ENCODE measurements around the gene UIMC1.

DNA sequence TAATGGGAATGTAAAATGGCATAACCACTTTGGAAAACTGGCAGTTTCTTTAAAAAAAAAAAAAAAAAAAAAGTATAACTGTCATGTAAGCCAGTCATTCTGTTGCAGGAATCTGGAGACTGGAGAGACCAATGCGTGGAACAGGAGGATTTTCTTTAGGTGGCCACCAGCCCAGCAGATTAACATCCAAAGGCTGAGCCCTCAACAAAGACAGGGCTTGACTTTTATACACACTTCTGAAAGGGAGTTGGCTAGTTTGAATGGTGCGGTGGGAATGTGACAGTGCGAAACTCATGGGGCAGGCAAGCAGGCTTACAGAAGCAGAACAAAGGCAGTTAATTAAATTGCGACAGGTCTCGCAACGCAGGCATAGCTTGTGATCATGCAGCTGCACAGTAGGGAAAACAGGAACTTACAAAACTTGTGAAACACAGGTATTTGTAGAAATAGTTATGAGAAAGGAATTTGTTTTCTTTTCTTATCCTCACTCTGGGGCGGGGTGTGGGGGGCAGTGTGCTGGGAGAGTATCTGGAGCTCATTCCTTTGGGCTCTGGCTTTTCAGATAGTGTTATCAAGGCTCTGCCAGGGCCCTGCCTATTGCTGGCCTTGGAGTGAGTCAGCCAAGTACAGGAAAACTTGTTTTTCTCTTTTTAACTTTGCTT lies 12.0 kb downstream of the UIMC1 start:
- TF ChIP-seq, protein P1, sequence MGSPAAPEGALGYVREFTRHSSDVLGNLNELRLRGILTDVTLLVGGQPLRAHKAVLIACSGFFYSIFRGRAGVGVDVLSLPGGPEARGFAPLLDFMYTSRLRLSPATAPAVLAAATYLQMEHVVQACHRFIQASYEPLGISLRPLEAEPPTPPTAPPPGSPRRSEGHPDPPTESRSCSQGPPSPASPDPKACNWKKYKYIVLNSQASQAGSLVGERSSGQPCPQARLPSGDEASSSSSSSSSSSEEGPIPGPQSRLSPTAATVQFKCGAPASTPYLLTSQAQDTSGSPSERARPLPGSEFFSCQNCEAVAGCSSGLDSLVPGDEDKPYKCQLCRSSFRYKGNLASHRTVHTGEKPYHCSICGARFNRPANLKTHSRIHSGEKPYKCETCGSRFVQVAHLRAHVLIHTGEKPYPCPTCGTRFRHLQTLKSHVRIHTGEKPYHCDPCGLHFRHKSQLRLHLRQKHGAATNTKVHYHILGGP (tag by site-specific recombination; IDR thresholded peaks at IDR 0.05): no peak
- TF ChIP-seq, protein P2, sequence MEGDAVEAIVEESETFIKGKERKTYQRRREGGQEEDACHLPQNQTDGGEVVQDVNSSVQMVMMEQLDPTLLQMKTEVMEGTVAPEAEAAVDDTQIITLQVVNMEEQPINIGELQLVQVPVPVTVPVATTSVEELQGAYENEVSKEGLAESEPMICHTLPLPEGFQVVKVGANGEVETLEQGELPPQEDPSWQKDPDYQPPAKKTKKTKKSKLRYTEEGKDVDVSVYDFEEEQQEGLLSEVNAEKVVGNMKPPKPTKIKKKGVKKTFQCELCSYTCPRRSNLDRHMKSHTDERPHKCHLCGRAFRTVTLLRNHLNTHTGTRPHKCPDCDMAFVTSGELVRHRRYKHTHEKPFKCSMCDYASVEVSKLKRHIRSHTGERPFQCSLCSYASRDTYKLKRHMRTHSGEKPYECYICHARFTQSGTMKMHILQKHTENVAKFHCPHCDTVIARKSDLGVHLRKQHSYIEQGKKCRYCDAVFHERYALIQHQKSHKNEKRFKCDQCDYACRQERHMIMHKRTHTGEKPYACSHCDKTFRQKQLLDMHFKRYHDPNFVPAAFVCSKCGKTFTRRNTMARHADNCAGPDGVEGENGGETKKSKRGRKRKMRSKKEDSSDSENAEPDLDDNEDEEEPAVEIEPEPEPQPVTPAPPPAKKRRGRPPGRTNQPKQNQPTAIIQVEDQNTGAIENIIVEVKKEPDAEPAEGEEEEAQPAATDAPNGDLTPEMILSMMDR (tag by site-specific recombination; IDR thresholded peaks at IDR 0.05): no peak
- TF ChIP-seq ZNF274 (IDR thresholded peaks at IDR 0.05; ENCODE audit: low read length) (no peak), ZNF274 (tag by site-specific recombination; IDR thresholded peaks at IDR 0.05; ENCODE audit: borderline replicate concordance) (no peak), BCL11B (tag by site-specific recombination; IDR thresholded peaks at IDR 0.05; ENCODE audit: low read depth) (no peak), ZNF473 (tag by site-specific recombination; IDR thresholded peaks at IDR 0.05) (no peak), ZSCAN16 (tag by site-specific recombination; IDR thresholded peaks at IDR 0.05) (no peak), ZNF24 (tag by site-specific recombination; IDR thresholded peaks at IDR 0.05) (no peak), MYNN (tag by site-specific recombination; IDR thresholded peaks at IDR 0.05; ENCODE audit: borderline replicate concordance) (no peak)
- TF ChIP-seq, protein P3, sequence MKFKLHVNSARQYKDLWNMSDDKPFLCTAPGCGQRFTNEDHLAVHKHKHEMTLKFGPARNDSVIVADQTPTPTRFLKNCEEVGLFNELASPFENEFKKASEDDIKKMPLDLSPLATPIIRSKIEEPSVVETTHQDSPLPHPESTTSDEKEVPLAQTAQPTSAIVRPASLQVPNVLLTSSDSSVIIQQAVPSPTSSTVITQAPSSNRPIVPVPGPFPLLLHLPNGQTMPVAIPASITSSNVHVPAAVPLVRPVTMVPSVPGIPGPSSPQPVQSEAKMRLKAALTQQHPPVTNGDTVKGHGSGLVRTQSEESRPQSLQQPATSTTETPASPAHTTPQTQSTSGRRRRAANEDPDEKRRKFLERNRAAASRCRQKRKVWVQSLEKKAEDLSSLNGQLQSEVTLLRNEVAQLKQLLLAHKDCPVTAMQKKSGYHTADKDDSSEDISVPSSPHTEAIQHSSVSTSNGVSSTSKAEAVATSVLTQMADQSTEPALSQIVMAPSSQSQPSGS (tag by site-specific recombination; IDR thresholded peaks at IDR 0.05; ENCODE audit: low read depth): no peak
- TF ChIP-seq, protein P4, sequence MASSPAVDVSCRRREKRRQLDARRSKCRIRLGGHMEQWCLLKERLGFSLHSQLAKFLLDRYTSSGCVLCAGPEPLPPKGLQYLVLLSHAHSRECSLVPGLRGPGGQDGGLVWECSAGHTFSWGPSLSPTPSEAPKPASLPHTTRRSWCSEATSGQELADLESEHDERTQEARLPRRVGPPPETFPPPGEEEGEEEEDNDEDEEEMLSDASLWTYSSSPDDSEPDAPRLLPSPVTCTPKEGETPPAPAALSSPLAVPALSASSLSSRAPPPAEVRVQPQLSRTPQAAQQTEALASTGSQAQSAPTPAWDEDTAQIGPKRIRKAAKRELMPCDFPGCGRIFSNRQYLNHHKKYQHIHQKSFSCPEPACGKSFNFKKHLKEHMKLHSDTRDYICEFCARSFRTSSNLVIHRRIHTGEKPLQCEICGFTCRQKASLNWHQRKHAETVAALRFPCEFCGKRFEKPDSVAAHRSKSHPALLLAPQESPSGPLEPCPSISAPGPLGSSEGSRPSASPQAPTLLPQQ (tag by site-specific recombination; IDR thresholded peaks at IDR 0.05): no peak
- TF ChIP-seq, protein P5, sequence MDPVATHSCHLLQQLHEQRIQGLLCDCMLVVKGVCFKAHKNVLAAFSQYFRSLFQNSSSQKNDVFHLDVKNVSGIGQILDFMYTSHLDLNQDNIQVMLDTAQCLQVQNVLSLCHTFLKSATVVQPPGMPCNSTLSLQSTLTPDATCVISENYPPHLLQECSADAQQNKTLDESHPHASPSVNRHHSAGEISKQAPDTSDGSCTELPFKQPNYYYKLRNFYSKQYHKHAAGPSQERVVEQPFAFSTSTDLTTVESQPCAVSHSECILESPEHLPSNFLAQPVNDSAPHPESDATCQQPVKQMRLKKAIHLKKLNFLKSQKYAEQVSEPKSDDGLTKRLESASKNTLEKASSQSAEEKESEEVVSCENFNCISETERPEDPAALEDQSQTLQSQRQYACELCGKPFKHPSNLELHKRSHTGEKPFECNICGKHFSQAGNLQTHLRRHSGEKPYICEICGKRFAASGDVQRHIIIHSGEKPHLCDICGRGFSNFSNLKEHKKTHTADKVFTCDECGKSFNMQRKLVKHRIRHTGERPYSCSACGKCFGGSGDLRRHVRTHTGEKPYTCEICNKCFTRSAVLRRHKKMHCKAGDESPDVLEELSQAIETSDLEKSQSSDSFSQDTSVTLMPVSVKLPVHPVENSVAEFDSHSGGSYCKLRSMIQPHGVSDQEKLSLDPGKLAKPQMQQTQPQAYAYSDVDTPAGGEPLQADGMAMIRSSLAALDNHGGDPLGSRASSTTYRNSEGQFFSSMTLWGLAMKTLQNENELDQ (tag by site-specific recombination; IDR thresholded peaks at IDR 0.05; ENCODE audit: low read depth): no peak
- TF ChIP-seq, protein P6, sequence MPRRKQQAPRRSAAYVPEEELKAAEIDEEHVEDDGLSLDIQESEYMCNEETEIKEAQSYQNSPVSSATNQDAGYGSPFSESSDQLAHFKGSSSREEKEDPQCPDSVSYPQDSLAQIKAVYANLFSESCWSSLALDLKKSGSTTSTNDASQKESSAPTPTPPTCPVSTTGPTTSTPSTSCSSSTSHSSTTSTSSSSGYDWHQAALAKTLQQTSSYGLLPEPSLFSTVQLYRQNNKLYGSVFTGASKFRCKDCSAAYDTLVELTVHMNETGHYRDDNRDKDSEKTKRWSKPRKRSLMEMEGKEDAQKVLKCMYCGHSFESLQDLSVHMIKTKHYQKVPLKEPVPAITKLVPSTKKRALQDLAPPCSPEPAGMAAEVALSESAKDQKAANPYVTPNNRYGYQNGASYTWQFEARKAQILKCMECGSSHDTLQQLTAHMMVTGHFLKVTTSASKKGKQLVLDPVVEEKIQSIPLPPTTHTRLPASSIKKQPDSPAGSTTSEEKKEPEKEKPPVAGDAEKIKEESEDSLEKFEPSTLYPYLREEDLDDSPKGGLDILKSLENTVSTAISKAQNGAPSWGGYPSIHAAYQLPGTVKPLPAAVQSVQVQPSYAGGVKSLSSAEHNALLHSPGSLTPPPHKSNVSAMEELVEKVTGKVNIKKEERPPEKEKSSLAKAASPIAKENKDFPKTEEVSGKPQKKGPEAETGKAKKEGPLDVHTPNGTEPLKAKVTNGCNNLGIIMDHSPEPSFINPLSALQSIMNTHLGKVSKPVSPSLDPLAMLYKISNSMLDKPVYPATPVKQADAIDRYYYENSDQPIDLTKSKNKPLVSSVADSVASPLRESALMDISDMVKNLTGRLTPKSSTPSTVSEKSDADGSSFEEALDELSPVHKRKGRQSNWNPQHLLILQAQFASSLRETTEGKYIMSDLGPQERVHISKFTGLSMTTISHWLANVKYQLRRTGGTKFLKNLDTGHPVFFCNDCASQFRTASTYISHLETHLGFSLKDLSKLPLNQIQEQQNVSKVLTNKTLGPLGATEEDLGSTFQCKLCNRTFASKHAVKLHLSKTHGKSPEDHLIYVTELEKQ (tag by site-specific recombination; IDR thresholded peaks at IDR 0.05; ENCODE audit: borderline replicate concordance): no peak
- TF ChIP-seq, protein P7, sequence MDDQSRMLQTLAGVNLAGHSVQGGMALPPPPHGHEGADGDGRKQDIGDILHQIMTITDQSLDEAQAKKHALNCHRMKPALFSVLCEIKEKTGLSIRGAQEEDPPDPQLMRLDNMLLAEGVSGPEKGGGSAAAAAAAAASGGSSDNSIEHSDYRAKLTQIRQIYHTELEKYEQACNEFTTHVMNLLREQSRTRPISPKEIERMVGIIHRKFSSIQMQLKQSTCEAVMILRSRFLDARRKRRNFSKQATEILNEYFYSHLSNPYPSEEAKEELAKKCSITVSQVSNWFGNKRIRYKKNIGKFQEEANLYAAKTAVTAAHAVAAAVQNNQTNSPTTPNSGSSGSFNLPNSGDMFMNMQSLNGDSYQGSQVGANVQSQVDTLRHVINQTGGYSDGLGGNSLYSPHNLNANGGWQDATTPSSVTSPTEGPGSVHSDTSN (CRISPR knock-in tag; IDR thresholded peaks at IDR 0.05): no peak
- TF ChIP-seq, protein P8, sequence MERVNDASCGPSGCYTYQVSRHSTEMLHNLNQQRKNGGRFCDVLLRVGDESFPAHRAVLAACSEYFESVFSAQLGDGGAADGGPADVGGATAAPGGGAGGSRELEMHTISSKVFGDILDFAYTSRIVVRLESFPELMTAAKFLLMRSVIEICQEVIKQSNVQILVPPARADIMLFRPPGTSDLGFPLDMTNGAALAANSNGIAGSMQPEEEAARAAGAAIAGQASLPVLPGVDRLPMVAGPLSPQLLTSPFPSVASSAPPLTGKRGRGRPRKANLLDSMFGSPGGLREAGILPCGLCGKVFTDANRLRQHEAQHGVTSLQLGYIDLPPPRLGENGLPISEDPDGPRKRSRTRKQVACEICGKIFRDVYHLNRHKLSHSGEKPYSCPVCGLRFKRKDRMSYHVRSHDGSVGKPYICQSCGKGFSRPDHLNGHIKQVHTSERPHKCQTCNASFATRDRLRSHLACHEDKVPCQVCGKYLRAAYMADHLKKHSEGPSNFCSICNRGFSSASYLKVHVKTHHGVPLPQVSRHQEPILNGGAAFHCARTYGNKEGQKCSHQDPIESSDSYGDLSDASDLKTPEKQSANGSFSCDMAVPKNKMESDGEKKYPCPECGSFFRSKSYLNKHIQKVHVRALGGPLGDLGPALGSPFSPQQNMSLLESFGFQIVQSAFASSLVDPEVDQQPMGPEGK (tag by site-specific recombination; IDR thresholded peaks at IDR 0.05): no peak

All from HEK293 (cell line).